ENCODE data around the gene CMC4. TPM values are rescaled to one million over a fixed set of nuclear protein-coding genes. Genes with fewer than 3 reads are reported as not detected.

The CMC4 gene
- 10 to 100 TPM in 3 of 4 donors, 1 to 10 TPM in 1; 8.6 to 10.7 (median 10.3) TPM for polyA plus RNA-seq (ENCODE audit: insufficient read length in 4 of 4)

- peak in 3 of 4 donors; percentile 39 to 60 (median 56) for DNase-seq (ENCODE audit: low read depth in 4 of 4, low spot score in 3 of 4)
Observed at GRCh38 chrX:155070975-155071693, at the start of gene CMC4, which contains the start of the genes BRCC3 and MTCP1. Gene CMC4, minus strand, starts transcription at chrX:155071136. Its CDS starts 7,113 bp downstream, at chrX:155064023. Gene BRCC3, plus strand, starts transcription at chrX:155071508. Its CDS starts 20 bp downstream, at chrX:155071528. Gene MTCP1, minus strand, starts transcription at chrX:155071136. Its CDS starts 5,126 bp downstream, at chrX:155066010.

GRCh38 chrX:155115174-155115819 is 44.4 kb upstream of the CMC4 start:
- DNase-seq (ENCODE audit: low read depth in 4 of 4, low spot score in 3 of 4): no peak

GRCh38 chrX:155113097-155113496 is 42.2 kb upstream of the CMC4 start:
- DNase-seq (ENCODE audit: low read depth in 4 of 4, low spot score in 3 of 4): no peak

- no peak for DNase-seq (ENCODE audit: low read depth in 4 of 4, low spot score in 3 of 4)
Observed at GRCh38 chrX:155112171-155112570, 41.2 kb upstream of the CMC4 start.

- no peak for DNase-seq (ENCODE audit: low read depth in 4 of 4, low spot score in 3 of 4)
Observed at GRCh38 chrX:155108427-155108826, 37.5 kb upstream of the CMC4 start.

- DNase-seq (ENCODE audit: low read depth in 4 of 4, low spot score in 3 of 4): no peak
Observed at GRCh38 chrX:155105919-155106318, 35.0 kb upstream of the CMC4 start.

- no peak for DNase-seq (ENCODE audit: low read depth in 4 of 4, low spot score in 3 of 4)
Observed at GRCh38 chrX:155094468-155095061, 23.6 kb upstream of the CMC4 start.

- no peak for DNase-seq (ENCODE audit: low read depth in 4 of 4, low spot score in 3 of 4)
Observed at GRCh38 chrX:155086961-155087735, 16.2 kb upstream of the CMC4 start.

GRCh38 chrX:155086202-155086840 is 15.4 kb upstream of the CMC4 start:
- DNase-seq (ENCODE audit: low read depth in 4 of 4, low spot score in 3 of 4): no peak

- DNase-seq (ENCODE audit: low read depth in 4 of 4, low spot score in 3 of 4): no peak
Observed at GRCh38 chrX:155071694-155072280, 851 bp upstream of the CMC4 start.

- no peak for DNase-seq (ENCODE audit: low read depth in 4 of 4, low spot score in 3 of 4)
Observed at GRCh38 chrX:155070663-155070974, 317 bp downstream of the CMC4 start.

- DNase-seq (ENCODE audit: low read depth in 4 of 4, low spot score in 3 of 4): no peak
Observed at GRCh38 chrX:155070038-155070437, 898 bp downstream of the CMC4 start.

GRCh38 chrX:155069414-155069813 is 1.5 kb downstream of the CMC4 start:
- DNase-seq (ENCODE audit: low read depth in 4 of 4, low spot score in 3 of 4): no peak

GRCh38 chrX:155068165-155068564 is 2.8 kb downstream of the CMC4 start:
- DNase-seq (ENCODE audit: low read depth in 4 of 4, low spot score in 3 of 4): no peak

- DNase-seq (ENCODE audit: low read depth in 4 of 4, low spot score in 3 of 4): no peak
Observed at GRCh38 chrX:155065035-155065734, 5.8 kb downstream of the CMC4 start.

- DNase-seq (ENCODE audit: low read depth in 4 of 4, low spot score in 3 of 4): no peak
Observed at GRCh38 chrX:155061760-155062159, 9.2 kb downstream of the CMC4 start.

- peak in 3 of 4 donors; percentile 48 to 61 (median 52) for DNase-seq (ENCODE audit: low read depth in 4 of 4, low spot score in 3 of 4)
Observed at GRCh38 chrX:155056877-155057792, 13.8 kb downstream of the CMC4 start.

GRCh38 chrX:155056471-155056870 is 14.5 kb downstream of the CMC4 start:
- DNase-seq (ENCODE audit: low read depth in 4 of 4, low spot score in 3 of 4): no peak

Data from right renal pelvis (tissue), 4 donors.